Measurements from ENCODE around the gene RNF224.

RNF224 gene

GRCh38 chr9:137232101-137232500 lies 4.8 kb downstream of the RNF224 start:
- no peaks in the 10 kb centered on the region for H3K9me3 ChIP-seq (ENCODE audit: low read depth, low read length)
- no peak overlapping the region for H3K27ac ChIP-seq
- no peak overlapping the region for H3K9ac ChIP-seq (ENCODE audit: insufficient read length)
- DNase-seq (ENCODE audit: low read depth, low spot score) = no peak
- TF ChIP-seq POLR2AphosphoS5 (IDR thresholded peaks at IDR 0.05; ENCODE audit: borderline replicate concordance, low read depth, low read length) (no peak), EZH2 (IDR thresholded peaks at IDR 0.05) (no peak), FOXP2 (optimal IDR thresholded peaks at IDR 0.05; ENCODE audit: control extremely low read depth, extremely low read length, insufficient read depth) (no peak)
- no peak overlapping the region for H3K4me3 ChIP-seq
- no peaks in the 10 kb centered on the region for H3K36me3 ChIP-seq (ENCODE audit: insufficient read depth, low read length)

DNA sequence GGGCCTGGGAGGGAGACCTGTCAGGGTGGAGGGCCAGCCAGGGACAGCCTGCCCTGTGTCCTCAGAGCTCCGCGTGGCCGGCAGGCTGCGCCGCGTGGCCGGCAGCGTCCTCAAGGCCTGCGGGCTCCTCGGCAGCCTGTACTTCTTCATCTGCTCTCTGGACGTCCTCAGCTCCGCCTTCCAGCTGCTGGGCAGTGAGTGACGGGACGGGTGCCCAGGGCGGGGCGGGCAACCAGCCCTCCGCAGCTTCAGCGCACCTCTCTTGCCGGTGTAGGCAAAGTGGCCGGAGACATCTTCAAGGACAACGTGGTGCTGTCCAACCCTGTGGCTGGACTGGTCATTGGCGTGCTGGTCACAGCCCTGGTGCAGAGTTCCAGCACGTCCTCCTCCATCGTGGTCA lies 5.2 kb downstream of the RNF224 start:
- no peak overlapping the region for H3K27ac ChIP-seq
- no peak overlapping the region for H3K4me3 ChIP-seq
- TF ChIP-seq POLR2AphosphoS5 (IDR thresholded peaks at IDR 0.05; ENCODE audit: borderline replicate concordance, low read depth, low read length) (no peak), FOXP2 (optimal IDR thresholded peaks at IDR 0.05; ENCODE audit: control extremely low read depth, extremely low read length, insufficient read depth) (no peak), EZH2 (IDR thresholded peaks at IDR 0.05) (no peak)
- no peaks in the 10 kb centered on the region for H3K9me3 ChIP-seq (ENCODE audit: low read depth, low read length)
- no peak overlapping the region for H3K9ac ChIP-seq (ENCODE audit: insufficient read length)
- no peaks in the 10 kb centered on the region for H3K36me3 ChIP-seq (ENCODE audit: insufficient read depth, low read length)
- no peak for DNase-seq (ENCODE audit: low read depth, low spot score)

DNA sequence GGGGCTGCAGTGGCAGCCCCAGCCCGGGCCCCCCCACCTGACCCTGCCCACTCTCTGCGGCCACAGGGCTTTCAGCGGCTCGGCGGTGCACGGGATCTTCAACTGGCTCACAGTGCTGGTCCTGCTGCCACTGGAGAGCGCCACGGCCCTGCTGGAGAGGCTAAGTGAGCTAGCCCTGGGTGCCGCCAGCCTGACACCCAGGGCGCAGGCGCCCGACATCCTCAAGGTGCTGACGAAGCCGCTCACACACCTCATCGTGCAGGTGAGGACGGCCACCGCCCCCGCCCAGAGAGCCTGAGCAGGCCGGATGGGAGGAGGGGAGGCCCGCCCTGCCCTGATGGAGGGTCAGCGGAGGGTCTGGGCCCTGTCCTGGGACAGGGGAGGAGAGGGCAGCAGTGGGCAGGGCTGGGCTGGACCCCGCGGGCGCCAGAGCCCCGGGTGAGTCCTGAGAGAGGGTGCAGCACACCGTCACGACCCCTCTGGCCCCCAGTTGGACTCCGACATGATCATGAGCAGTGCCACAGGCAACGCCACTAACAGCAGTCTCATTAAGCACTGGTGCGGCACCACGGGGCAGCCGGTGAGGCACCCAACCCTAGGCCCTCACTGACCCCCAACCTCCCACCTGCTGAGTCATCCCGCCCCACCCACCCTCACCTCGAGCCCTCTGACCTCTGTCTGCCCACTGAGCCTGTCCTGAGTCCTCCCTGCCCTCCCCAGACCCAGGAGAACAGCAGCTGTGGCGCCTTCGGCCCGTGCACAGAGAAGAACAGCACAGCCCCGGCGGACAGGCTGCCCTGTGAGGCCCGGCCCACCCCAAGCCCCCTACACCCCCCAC lies 6.1 kb downstream of the RNF224 start:
- Histone ChIP-seq H3K36me3 (ENCODE audit: insufficient read depth, low read length) (no peaks in the 10 kb centered on the region), H3K27ac (no peak overlapping the region), H3K9ac (ENCODE audit: insufficient read length) (no peak overlapping the region), H3K9me3 (ENCODE audit: low read depth, low read length) (no peaks in the 10 kb centered on the region), H3K4me3 (no peak overlapping the region)
- no peak for TF ChIP-seq POLR2AphosphoS5 (IDR thresholded peaks at IDR 0.05; ENCODE audit: borderline replicate concordance, low read depth, low read length)
- TF ChIP-seq FOXP2 (optimal IDR thresholded peaks at IDR 0.05; ENCODE audit: control extremely low read depth, extremely low read length, insufficient read depth) = no peak
- no peak for TF ChIP-seq EZH2 (IDR thresholded peaks at IDR 0.05)
- no peak for DNase-seq (ENCODE audit: low read depth, low spot score)

- no peak overlapping the region for H3K4me3 ChIP-seq
- H3K9ac ChIP-seq (ENCODE audit: insufficient read length) = no peak overlapping the region
- DNase-seq (ENCODE audit: low read depth, low spot score) = no peak
Observed at GRCh38 chr9:137234055-137234697, 6.9 kb downstream of the RNF224 start.

GRCh38 chr9:137234758-137235423 lies 7.6 kb downstream of the RNF224 start:
- Histone ChIP-seq H3K9ac (ENCODE audit: insufficient read length) (no peak overlapping the region), H3K36me3 (ENCODE audit: insufficient read depth, low read length) (no peaks in the 10 kb centered on the region), H3K4me3 (no peak overlapping the region), H3K9me3 (ENCODE audit: low read depth, low read length) (no peaks in the 10 kb centered on the region), H3K27ac (no peak overlapping the region)
- TF ChIP-seq FOXP2 (optimal IDR thresholded peaks at IDR 0.05; ENCODE audit: control extremely low read depth, extremely low read length, insufficient read depth) (no peak), EZH2 (IDR thresholded peaks at IDR 0.05) (no peak), POLR2AphosphoS5 (IDR thresholded peaks at IDR 0.05; ENCODE audit: borderline replicate concordance, low read depth, low read length) (no peak)
- no peak for DNase-seq (ENCODE audit: low read depth, low spot score)

More at GRCh38 chr9:137234055-137234697, 6.9 kb downstream of the RNF224 start:
- Histone ChIP-seq H3K27ac (no peak overlapping the region), H3K36me3 (ENCODE audit: insufficient read depth, low read length) (no peaks in the 10 kb centered on the region), H3K9me3 (ENCODE audit: low read depth, low read length) (no peaks in the 10 kb centered on the region)
- TF ChIP-seq EZH2 (IDR thresholded peaks at IDR 0.05) (no peak), FOXP2 (optimal IDR thresholded peaks at IDR 0.05; ENCODE audit: control extremely low read depth, extremely low read length, insufficient read depth) (no peak), POLR2AphosphoS5 (IDR thresholded peaks at IDR 0.05; ENCODE audit: borderline replicate concordance, low read depth, low read length) (no peak)

DNA sequence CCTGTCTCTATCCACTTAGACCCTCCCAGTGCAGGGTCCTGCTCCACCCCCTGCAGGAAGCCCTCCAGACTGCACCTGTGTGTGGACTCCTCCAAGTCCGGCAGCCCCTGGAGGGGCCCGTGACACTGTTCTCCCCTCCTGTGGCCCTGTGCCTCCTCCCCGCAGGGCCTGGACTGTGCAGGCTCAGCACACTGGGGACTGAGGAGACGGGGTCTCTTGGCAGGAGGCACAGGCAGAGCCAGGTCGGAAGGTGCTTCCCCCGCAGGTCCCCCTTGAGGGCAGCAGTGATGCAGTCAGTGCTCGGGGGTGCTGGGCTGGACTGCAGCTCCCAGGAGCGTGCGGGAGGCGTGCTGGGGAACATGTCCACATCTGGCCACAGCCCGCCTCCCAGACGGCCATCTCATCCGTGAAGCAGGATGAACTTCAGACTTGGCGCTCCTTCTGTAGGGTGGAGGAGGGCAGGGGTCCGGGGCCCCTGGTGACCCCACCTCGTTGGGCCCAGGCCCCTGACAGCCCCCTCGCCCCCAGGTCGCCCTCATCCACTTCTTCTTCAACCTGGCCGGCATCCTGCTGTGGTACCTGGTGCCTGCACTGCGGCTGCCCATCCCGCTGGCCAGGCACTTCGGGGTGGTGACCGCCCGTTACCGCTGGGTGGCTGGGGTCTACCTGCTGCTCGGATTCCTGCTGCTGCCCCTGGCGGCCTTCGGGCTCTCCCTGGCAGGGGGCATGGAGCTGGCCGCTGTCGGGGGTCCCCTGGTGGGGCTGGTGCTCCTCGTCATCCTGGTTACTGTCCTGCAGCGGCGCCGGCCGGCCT lies 8.3 kb downstream of the RNF224 start:
- Histone ChIP-seq H3K36me3 (ENCODE audit: insufficient read depth, low read length) (no peaks in the 10 kb centered on the region), H3K27ac (no peak overlapping the region), H3K9ac (ENCODE audit: insufficient read length) (no peak overlapping the region), H3K9me3 (ENCODE audit: low read depth, low read length) (no peaks in the 10 kb centered on the region), H3K4me3 (peak overlapping the region; percentile 49; the same call in 1 of the 2 replicates)
- DNase-seq (ENCODE audit: low read depth, low spot score) = no peak
- no peak for TF ChIP-seq EZH2 (IDR thresholded peaks at IDR 0.05)
- no peak for TF ChIP-seq FOXP2 (optimal IDR thresholded peaks at IDR 0.05; ENCODE audit: control extremely low read depth, extremely low read length, insufficient read depth)
- no peak for TF ChIP-seq POLR2AphosphoS5 (IDR thresholded peaks at IDR 0.05; ENCODE audit: borderline replicate concordance, low read depth, low read length)

DNA sequence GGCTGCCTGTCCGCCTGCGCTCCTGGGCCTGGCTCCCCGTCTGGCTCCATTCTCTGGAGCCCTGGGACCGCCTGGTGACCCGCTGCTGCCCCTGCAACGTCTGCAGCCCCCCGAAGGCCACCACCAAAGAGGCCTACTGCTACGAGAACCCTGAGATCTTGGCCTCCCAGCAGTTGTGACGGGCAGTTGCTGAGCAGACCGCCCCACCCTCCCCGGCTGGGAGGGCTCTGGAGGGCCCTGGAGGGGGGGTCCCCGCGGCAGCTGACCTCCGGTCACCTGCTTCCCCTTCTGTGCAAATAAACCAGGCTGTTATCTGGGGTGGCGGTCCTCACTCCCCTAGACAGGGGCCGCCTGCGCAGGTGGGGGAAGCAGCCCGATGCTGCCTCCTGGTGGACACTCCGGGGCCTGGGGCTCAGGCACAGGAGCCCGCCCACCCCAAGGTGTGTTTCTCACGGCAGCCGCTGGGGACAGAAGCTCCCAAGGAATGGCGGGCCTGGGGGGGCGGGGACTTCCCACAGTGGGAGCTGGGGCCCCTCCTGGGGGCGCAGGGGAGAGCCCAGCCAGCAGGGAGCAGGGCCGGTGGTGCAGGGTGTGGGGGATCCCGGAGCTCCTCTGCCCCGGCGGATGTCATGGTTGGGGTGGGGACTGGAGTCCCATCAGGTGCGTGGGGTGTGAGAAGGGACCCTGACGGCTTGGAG lies 9.1 kb downstream of the RNF224 start:
- Histone ChIP-seq H3K27ac (no peak overlapping the region), H3K36me3 (ENCODE audit: insufficient read depth, low read length) (no peaks in the 10 kb centered on the region), H3K4me3 (peak overlapping the region; percentile 49), H3K9ac (ENCODE audit: insufficient read length) (no peak overlapping the region), H3K9me3 (ENCODE audit: low read depth, low read length) (no peaks in the 10 kb centered on the region)
- no peak for TF ChIP-seq EZH2 (IDR thresholded peaks at IDR 0.05)
- no peak for TF ChIP-seq FOXP2 (optimal IDR thresholded peaks at IDR 0.05; ENCODE audit: control extremely low read depth, extremely low read length, insufficient read depth)
- no peak for TF ChIP-seq POLR2AphosphoS5 (IDR thresholded peaks at IDR 0.05; ENCODE audit: borderline replicate concordance, low read depth, low read length)
- no peak for DNase-seq (ENCODE audit: low read depth, low spot score)

All from SK-N-MC (cell line).